HG02938 (cell line): ENCODE measurements around the gene ADPRS.

Experiments
- ATAC-seq: cut with Tn5 transposase; IDR thresholded peaks from one replicate; pipeline ENCODE4 v1.9.1; 2021; ENCODE audit warnings: mild to moderate bottlenecking, moderate library complexity; ENCODE audit not compliant: unreplicated experiment

Gene ADPRS

GRCh38 chr1:36128905-36129206, 40.2 kb downstream of the ADPRS start:
- ATAC-seq = no peak

GRCh38 chr1:36132029-36132428, 43.3 kb downstream of the ADPRS start:
- ATAC-seq = no peak

GRCh38 chr1:36133484-36133883, 44.8 kb downstream of the ADPRS start:
- no peak for ATAC-seq

GRCh38 chr1:36134031-36134430, 45.3 kb downstream of the ADPRS start:
- no peak for ATAC-seq

GRCh38 chr1:36134505-36135329, 46.0 kb downstream of the ADPRS start:
- ATAC-seq = no peak

- no peak for ATAC-seq
These were observed 46.6 kb downstream of the ADPRS start for GRCh38 chr1:36135330-36135667.

- no peak for ATAC-seq
These were observed 47.1 kb downstream of the ADPRS start for GRCh38 chr1:36135796-36136195.

- no peak for ATAC-seq
These were observed 47.8 kb downstream of the ADPRS start for GRCh38 chr1:36136535-36136934.

- ATAC-seq = no peak
These were observed 48.5 kb downstream of the ADPRS start for GRCh38 chr1:36137226-36137625.

- ATAC-seq = no peak
These were observed 49.1 kb downstream of the ADPRS start for GRCh38 chr1:36137776-36138175.

- no peak for ATAC-seq
These were observed 50.8 kb downstream of the ADPRS start for GRCh38 chr1:36139521-36139920.

GRCh38 chr1:36142121-36142520, 53.4 kb downstream of the ADPRS start:
- no peak for ATAC-seq

GRCh38 chr1:36143424-36143823, 54.7 kb downstream of the ADPRS start:
- no peak for ATAC-seq
